ENCODE data around the gene GBF1.

The GBF1 gene

DNA sequence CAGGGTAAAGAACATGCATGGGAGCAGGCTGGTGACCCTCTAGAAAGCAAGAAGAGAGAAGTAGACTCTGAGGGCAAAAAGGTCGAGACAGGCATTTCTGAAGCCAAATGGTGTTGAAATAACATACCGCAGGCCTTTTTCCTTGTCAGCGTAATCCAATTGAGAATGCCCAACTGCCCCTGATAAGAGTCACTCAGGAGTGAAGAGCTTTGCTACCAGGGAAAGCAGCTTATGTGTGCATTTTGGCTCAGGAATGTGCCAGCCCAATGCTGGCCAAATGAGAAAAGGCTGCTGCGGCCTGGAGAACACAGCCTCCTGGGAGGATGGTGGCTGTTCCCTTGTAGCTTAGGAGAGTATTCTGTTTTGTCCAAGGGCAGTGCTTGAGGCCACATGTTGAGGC lies 88.8 kb downstream of the GBF1 start:
- H3K4me3 ChIP-seq (ENCODE audit: low read depth in 1 of 2, low read length in 2 of 2) = no peak overlapping the region
- no peaks in the 10 kb centered on the region for H3K4me1 ChIP-seq (ENCODE audit: insufficient read depth, low read length)
- H3K27me3 ChIP-seq (ENCODE audit: control insufficient read depth in 1 of 2, insufficient read depth in 2 of 2, low read length in 2 of 2) = no peaks in the 10 kb centered on the region
- no peak overlapping the region for H3K27ac ChIP-seq (ENCODE audit: low read depth, low read length)
- H3K9ac ChIP-seq (ENCODE audit: low read length) = no peak overlapping the region
- H3K36me3 ChIP-seq (ENCODE audit: insufficient read depth, low read length) = no peaks in the 10 kb centered on the region
- no peaks in the 10 kb centered on the region for H3K9me3 ChIP-seq (ENCODE audit: low read length)

DNA sequence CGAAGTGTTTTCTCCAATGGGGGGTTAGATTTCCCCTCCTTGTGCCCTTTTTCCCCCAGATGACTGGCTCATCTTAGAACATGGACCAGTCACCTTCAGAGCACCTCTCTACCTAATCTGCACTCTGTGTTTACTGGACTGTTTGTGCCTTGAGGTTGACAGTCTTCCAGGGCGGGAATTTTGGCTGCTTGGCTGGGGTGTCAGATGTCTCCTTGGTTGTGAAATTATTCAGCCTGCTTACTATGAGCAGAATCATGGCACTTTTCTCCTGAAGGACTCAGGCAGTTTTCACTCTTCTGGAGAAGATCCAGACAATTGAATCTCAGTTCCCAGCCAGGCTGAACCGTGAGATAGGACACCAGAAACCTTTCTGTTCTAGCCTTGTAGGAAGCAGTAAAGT lies 89.9 kb downstream of the GBF1 start:
- Histone ChIP-seq H3K36me3 (ENCODE audit: insufficient read depth, low read length) (no peaks in the 10 kb centered on the region), H3K9ac (ENCODE audit: low read length) (no peak overlapping the region), H3K4me1 (ENCODE audit: insufficient read depth, low read length) (no peaks in the 10 kb centered on the region), H3K27ac (ENCODE audit: low read depth, low read length) (no peak overlapping the region), H3K9me3 (ENCODE audit: low read length) (no peaks in the 10 kb centered on the region), H3K4me3 (ENCODE audit: low read depth in 1 of 2, low read length in 2 of 2) (no peak overlapping the region), H3K27me3 (ENCODE audit: control insufficient read depth in 1 of 2, insufficient read depth in 2 of 2, low read length in 2 of 2) (no peaks in the 10 kb centered on the region)

DNA sequence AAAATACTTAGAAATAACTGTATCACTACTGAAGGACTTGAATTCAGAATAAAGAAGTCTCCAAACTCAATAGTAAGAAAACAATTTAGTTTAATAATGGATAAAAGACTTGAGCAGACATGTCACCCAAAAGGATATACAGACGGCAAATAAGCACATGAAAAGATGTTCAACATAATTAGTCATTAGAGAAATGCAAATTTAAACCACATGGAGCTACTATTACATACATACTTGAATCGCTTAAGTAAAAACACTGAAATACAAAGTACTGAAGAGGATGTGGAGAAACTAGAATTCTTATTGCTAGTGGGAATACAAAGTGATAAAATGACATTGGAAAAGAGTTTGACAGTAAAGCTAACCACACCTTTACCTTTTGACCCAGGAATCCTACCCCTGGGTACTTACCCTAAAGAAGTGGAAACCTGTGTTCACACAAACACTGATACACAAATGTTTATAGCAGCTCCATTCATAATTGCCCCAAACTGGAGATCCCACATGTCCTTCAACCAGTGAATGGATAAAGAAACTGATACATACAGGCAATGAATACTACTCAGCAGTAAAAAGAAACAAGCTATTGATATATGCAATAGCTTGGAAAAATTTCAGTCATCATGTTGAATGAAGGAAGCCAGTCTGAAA lies 95.8 kb downstream of the GBF1 start:
- H3K27ac ChIP-seq (ENCODE audit: low read depth, low read length) = no peak overlapping the region
- H3K4me3 ChIP-seq (ENCODE audit: low read depth in 1 of 2, low read length in 2 of 2) = no peak overlapping the region
- no peaks in the 10 kb centered on the region for H3K4me1 ChIP-seq (ENCODE audit: insufficient read depth, low read length)
- no peaks in the 10 kb centered on the region for H3K9me3 ChIP-seq (ENCODE audit: low read length)
- no peaks in the 10 kb centered on the region for H3K36me3 ChIP-seq (ENCODE audit: insufficient read depth, low read length)
- no peak overlapping the region for H3K9ac ChIP-seq (ENCODE audit: low read length)
- no peaks in the 10 kb centered on the region for H3K27me3 ChIP-seq (ENCODE audit: control insufficient read depth in 1 of 2, insufficient read depth in 2 of 2, low read length in 2 of 2)

DNA sequence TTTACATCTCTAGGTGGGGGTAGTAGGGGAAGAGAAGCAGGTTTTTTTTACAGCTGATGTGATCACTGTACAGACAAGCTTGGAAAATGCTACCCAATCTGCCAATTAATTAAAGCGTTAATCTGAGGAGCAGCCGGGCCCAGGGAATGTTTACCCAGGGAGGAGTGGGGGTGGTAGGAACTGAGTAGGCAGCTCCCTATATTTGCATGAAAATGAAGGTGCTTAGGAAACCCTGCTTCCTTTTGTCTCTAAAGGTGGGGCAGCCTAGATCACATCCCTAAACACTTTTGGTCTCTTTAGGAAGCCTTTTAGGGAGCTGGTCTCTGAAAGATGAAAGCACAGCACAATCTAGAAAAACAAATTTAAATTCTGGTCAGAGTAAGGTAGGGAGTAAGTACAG lies 97.1 kb downstream of the GBF1 start:
- H3K4me1 ChIP-seq (ENCODE audit: insufficient read depth, low read length) = no peaks in the 10 kb centered on the region
- no peaks in the 10 kb centered on the region for H3K27me3 ChIP-seq (ENCODE audit: control insufficient read depth in 1 of 2, insufficient read depth in 2 of 2, low read length in 2 of 2)
- H3K4me3 ChIP-seq (ENCODE audit: low read depth in 1 of 2, low read length in 2 of 2) = no peak overlapping the region
- H3K9ac ChIP-seq (ENCODE audit: low read length) = no peak overlapping the region
- H3K27ac ChIP-seq (ENCODE audit: low read depth, low read length) = no peak overlapping the region
- H3K36me3 ChIP-seq (ENCODE audit: insufficient read depth, low read length) = no peaks in the 10 kb centered on the region
- H3K9me3 ChIP-seq (ENCODE audit: low read length) = no peaks in the 10 kb centered on the region

DNA sequence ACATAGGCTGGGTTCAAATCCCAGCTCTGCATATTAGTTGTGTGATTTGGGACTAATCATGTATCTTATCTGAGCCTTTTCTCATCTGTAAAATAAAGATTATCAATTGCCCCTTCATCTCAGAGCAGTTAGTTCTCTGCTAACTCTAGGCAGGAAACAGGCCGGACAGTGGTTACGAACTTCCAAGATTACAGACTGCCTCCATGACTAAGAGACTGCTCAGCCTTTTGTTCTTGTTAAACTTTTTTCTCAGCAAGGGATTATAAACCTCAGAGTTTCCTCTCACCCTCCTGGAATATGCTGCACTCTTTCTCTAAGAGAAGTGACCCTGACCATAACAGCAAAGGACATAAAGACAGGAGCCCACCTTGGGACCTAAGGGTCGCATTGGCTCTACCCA lies 97.6 kb downstream of the GBF1 start:
- Histone ChIP-seq H3K9ac (ENCODE audit: low read length) (no peak overlapping the region), H3K36me3 (ENCODE audit: insufficient read depth, low read length) (no peaks in the 10 kb centered on the region), H3K4me1 (ENCODE audit: insufficient read depth, low read length) (no peaks in the 10 kb centered on the region), H3K4me3 (ENCODE audit: low read depth in 1 of 2, low read length in 2 of 2) (no peak overlapping the region), H3K27me3 (ENCODE audit: control insufficient read depth in 1 of 2, insufficient read depth in 2 of 2, low read length in 2 of 2) (no peaks in the 10 kb centered on the region), H3K27ac (ENCODE audit: low read depth, low read length) (no peak overlapping the region), H3K9me3 (ENCODE audit: low read length) (no peaks in the 10 kb centered on the region)

DNA sequence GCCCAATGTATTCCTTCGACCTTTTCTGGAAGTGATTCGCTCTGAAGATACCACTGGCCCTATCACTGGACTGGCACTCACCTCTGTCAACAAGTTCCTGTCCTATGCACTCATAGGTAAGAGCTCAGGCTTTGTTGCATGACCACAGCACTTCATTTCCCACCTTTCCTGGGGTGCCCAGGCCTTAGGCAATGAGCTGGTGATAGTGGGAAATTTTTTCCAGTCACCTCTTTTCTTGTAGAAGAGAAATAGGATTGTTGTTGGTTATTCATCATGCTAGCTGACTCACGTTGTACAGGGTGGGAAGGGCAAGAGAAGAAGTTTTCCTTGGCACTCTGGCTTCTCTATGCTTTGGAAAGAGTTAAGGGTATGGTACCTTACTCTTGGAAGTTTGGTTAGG lies 98.7 kb downstream of the GBF1 start:
- Histone ChIP-seq H3K27ac (ENCODE audit: low read depth, low read length) (no peak overlapping the region), H3K9ac (ENCODE audit: low read length) (no peak overlapping the region), H3K9me3 (ENCODE audit: low read length) (no peaks in the 10 kb centered on the region), H3K36me3 (ENCODE audit: insufficient read depth, low read length) (no peaks in the 10 kb centered on the region), H3K4me3 (ENCODE audit: low read depth in 1 of 2, low read length in 2 of 2) (no peak overlapping the region), H3K4me1 (ENCODE audit: insufficient read depth, low read length) (no peaks in the 10 kb centered on the region), H3K27me3 (ENCODE audit: control insufficient read depth in 1 of 2, insufficient read depth in 2 of 2, low read length in 2 of 2) (no peaks in the 10 kb centered on the region)

DNA sequence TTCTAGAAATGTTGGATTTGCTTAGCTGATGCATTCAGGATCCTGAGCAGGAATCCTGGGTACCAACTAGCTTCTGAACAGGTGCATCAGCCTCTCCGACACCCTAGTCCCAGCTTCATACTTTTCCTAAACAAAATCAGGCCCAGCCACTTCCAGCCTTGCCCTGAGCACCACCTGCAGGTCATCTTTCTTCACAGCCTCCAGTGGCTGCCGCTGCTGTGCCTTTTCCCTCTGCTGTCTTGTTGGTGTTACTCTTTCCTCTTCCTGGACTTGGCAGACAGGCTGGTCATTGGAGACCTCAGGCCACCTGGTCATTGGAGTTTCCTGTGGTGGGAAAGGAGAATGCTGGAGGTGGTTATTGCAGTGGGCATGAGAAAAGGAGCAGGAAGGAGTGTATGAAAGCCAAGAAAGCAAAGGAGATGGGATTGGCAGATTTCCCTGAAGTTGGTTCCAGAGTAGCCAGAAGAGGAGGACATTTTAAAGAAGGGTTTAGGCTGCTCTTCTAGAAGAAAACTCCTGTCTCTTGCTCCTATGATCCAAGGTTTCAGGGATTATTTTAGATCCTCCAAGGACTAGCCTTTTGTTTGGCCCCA lies 102.0 kb downstream of the GBF1 start:
- Histone ChIP-seq H3K4me3 (ENCODE audit: low read depth in 1 of 2, low read length in 2 of 2) (no peak overlapping the region), H3K9ac (ENCODE audit: low read length) (no peak overlapping the region), H3K36me3 (ENCODE audit: insufficient read depth, low read length) (peaks cover 13% of the 10 kb centered on the region), H3K9me3 (ENCODE audit: low read length) (no peaks in the 10 kb centered on the region), H3K27me3 (ENCODE audit: control insufficient read depth in 1 of 2, insufficient read depth in 2 of 2, low read length in 2 of 2) (no peaks in the 10 kb centered on the region), H3K27ac (ENCODE audit: low read depth, low read length) (no peak overlapping the region), H3K4me1 (ENCODE audit: insufficient read depth, low read length) (no peaks in the 10 kb centered on the region)

DNA sequence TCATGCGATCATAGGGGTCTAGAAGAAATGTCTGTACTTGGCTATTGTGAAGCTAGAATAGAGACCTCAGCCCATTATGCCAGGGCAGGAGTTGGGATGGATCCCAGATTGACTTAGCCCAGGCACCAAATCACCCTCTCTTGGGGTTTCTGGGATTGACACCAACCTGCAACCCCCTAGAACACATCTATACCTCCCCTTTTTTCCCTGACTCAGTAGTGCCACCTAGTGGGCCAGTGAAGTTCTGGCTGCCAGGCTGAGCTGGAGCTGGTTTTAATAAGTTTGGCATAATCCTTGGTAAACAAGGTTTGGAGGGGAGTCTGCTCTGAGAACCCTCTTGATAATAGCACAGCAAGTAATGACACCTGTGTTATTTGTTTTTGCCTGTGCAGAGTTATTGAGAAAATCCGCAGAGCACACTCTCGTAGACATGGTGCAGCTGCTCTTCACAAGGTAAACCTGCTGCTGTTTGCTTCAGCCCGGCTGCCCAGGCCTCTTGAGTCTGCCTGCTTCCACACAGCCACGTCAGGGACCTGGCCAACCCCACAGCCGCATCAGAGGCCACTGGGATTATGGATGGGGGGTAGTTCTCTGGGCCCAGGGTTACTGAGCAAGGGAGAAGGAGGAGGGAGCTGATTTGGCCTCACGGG lies 106.9 kb downstream of the GBF1 start:
- Histone ChIP-seq H3K4me1 (ENCODE audit: insufficient read depth, low read length) (no peaks in the 10 kb centered on the region), H3K36me3 (ENCODE audit: insufficient read depth, low read length) (peaks cover 47% of the 10 kb centered on the region), H3K27me3 (ENCODE audit: control insufficient read depth in 1 of 2, insufficient read depth in 2 of 2, low read length in 2 of 2) (no peaks in the 10 kb centered on the region), H3K9ac (ENCODE audit: low read length) (no peak overlapping the region), H3K9me3 (ENCODE audit: low read length) (no peaks in the 10 kb centered on the region), H3K4me3 (ENCODE audit: low read depth in 1 of 2, low read length in 2 of 2) (no peak overlapping the region), H3K27ac (ENCODE audit: low read depth, low read length) (no peak overlapping the region)

DNA sequence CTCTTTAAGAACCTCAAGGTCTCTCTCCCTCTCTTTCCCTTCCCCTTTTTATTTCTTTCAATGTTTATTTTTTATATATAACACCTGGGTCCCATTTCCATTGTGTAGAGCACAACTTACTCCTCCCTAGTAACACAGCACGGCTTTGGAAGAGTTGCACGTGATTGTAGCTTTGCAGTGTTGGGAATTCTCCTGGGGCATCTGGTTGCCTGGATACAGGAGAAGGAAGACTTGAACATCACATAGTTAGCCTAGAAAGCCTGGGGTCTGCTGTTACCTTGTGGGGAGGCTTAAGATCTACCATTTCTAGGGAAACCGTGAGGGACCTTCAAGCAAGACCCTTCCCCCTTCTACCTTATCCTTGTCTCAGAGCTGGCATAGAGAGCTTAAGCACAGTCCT lies 109.1 kb downstream of the GBF1 start:
- Histone ChIP-seq H3K9ac (ENCODE audit: low read length) (no peak overlapping the region), H3K4me1 (ENCODE audit: insufficient read depth, low read length) (no peaks in the 10 kb centered on the region), H3K27me3 (ENCODE audit: control insufficient read depth in 1 of 2, insufficient read depth in 2 of 2, low read length in 2 of 2) (no peaks in the 10 kb centered on the region), H3K4me3 (ENCODE audit: low read depth in 1 of 2, low read length in 2 of 2) (no peak overlapping the region), H3K9me3 (ENCODE audit: low read length) (no peaks in the 10 kb centered on the region), H3K36me3 (ENCODE audit: insufficient read depth, low read length) (peaks cover 66% of the 10 kb centered on the region), H3K27ac (ENCODE audit: low read depth, low read length) (no peak overlapping the region)

DNA sequence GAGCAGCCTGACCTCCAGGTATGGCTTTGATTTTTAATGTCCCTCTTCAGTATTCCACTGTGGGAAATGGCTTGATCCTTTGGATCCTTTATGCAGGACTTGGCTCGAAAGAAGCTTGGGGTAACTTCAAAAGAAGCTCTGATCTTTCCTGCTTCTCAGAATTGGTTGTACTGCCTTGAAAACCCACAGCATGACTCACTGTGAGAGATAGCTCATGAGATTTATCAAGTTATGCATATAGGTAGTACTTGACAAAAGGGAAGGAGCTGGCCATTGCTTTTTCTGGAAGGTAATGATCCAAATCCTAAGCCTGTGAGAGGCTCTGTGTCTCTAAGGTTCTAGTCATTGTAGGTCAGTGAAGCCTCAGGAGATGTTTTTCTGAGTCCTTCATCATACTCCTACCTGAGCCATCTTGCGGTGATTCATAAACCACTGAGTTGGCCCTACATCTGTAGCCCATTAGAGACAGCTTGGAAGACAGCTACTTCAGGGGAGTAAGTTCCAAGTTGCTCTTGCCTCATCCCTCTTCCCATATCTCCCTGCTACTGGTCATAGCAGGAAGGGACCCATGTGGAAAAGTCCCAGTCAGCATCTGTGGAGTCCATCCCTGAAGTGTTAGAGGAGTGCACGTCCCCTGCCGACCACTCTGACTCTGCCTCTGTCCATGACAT lies 113.5 kb downstream of the GBF1 start:
- no peak overlapping the region for H3K27ac ChIP-seq (ENCODE audit: low read depth, low read length)
- peaks cover 77% of the 10 kb centered on the region for H3K36me3 ChIP-seq (ENCODE audit: insufficient read depth, low read length)
- no peak overlapping the region for H3K9ac ChIP-seq (ENCODE audit: low read length)

DNA sequence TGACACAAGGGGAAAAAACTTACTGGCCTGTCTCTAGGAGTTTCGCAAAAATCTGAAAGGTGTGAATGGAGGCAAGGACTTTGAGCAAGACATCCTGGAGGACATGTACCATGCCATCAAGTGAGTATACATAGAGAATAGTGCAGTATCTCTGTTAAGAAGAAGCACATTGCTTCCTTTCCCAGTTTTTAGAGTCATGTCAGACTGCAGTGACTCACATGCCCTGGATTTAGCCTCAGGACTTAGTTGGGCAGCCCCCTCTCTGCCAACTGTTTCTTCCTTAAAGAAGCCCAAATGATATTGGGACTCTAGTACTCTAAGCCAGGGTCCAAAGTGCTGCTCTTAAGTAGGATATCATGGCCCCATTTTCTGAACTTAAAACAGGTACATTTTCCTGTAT lies 122.1 kb downstream of the GBF1 start:
- Histone ChIP-seq H3K4me1 (ENCODE audit: insufficient read depth, low read length) (no peaks in the 10 kb centered on the region), H3K9ac (ENCODE audit: low read length) (no peak overlapping the region), H3K4me3 (ENCODE audit: low read depth in 1 of 2, low read length in 2 of 2) (no peak overlapping the region), H3K27me3 (ENCODE audit: control insufficient read depth in 1 of 2, insufficient read depth in 2 of 2, low read length in 2 of 2) (no peaks in the 10 kb centered on the region), H3K9me3 (ENCODE audit: low read length) (no peaks in the 10 kb centered on the region), H3K27ac (ENCODE audit: low read depth, low read length) (no peak overlapping the region), H3K36me3 (ENCODE audit: insufficient read depth, low read length) (peaks cover 88% of the 10 kb centered on the region)

More for the DNA sequence above, 113.5 kb downstream of the GBF1 start:
- no peaks in the 10 kb centered on the region for H3K27me3 ChIP-seq (ENCODE audit: control insufficient read depth in 1 of 2, insufficient read depth in 2 of 2, low read length in 2 of 2)
- no peaks in the 10 kb centered on the region for H3K9me3 ChIP-seq (ENCODE audit: low read length)
- no peak overlapping the region for H3K4me3 ChIP-seq (ENCODE audit: low read depth in 1 of 2, low read length in 2 of 2)
- no peaks in the 10 kb centered on the region for H3K4me1 ChIP-seq (ENCODE audit: insufficient read depth, low read length)
